ENCODE measurements around the gene GLOD4. TPM values are rescaled to one million over a fixed set of nuclear protein-coding genes. Genes with fewer than 3 reads are reported as not detected.

GLOD4 gene
- total and polyA plus RNA-seq, 10 of the 15 experiments (the other 5 are each of a cell fraction or from before 2014, with no cell fraction given) = 40.8 to 107 (median 81.2) TPM

- TF ChIP-seq RELB (IDR thresholded peaks at IDR 0.05; ENCODE audit: low read depth) (no peak), CUX1 (IDR thresholded peaks at IDR 0.05; ENCODE audit: insufficient replicate concordance, low read depth, low read length) (no peak), SMC3 (IDR thresholded peaks at IDR 0.05; ENCODE audit: borderline replicate concordance, low read length) (no peak), ZBTB4 (CRISPR knock-in tag; IDR thresholded peaks at IDR 0.05) (no peak), CEBPZ (IDR thresholded peaks at IDR 0.05; ENCODE audit: low read depth, low read length) (no peak), BACH1 (IDR thresholded peaks at IDR 0.05; ENCODE audit: borderline replicate concordance) (no peak), ZNF384 (IDR thresholded peaks at IDR 0.05; ENCODE audit: borderline replicate concordance, low read depth, low read length) (no peak)
These were observed 48.9 kb upstream of the GLOD4 start (continued) for GRCh38 chr17:830950-831349.

Measured in GM12878 (cell line).